ENCODE results near the gene DOCK6. TPM values are rescaled to one million over a fixed set of nuclear protein-coding genes. Genes with fewer than 3 reads are reported as not detected.

DOCK6 gene
- total and polyA plus RNA-seq, 7 donors = 8.8 to 40.5 (median 20.2) TPM

GRCh38 chr19:11192957-11193939 lies 69.1 kb downstream of the DOCK6 start:
- peak overlapping the region; percentile 10 to 85 (median 74) for H3K4me3 ChIP-seq
- peaks cover 0 to 82% (median 77%) of the 10 kb centered on the region in 4 donors for H3K4me1 ChIP-seq
- peaks cover 17 to 55% (median 33%) of the 10 kb centered on the region in 4 donors for H3K36me3 ChIP-seq
- H3K9me3 ChIP-seq = no peaks in the 10 kb centered on the region
- no peak for DNase-seq
- no peak for TF ChIP-seq EP300 (IDR thresholded peaks at IDR 0.05)
- no peak for TF ChIP-seq POLR2A (IDR thresholded peaks at IDR 0.05)
- TF ChIP-seq POLR2AphosphoS5 (IDR thresholded peaks at IDR 0.05) = no peak
- TF ChIP-seq, protein P1, sequence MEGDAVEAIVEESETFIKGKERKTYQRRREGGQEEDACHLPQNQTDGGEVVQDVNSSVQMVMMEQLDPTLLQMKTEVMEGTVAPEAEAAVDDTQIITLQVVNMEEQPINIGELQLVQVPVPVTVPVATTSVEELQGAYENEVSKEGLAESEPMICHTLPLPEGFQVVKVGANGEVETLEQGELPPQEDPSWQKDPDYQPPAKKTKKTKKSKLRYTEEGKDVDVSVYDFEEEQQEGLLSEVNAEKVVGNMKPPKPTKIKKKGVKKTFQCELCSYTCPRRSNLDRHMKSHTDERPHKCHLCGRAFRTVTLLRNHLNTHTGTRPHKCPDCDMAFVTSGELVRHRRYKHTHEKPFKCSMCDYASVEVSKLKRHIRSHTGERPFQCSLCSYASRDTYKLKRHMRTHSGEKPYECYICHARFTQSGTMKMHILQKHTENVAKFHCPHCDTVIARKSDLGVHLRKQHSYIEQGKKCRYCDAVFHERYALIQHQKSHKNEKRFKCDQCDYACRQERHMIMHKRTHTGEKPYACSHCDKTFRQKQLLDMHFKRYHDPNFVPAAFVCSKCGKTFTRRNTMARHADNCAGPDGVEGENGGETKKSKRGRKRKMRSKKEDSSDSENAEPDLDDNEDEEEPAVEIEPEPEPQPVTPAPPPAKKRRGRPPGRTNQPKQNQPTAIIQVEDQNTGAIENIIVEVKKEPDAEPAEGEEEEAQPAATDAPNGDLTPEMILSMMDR (IDR thresholded peaks at IDR 0.05) = no peak
- no peaks in the 10 kb centered on the region for H3K27me3 ChIP-seq
- WGBS, 2 donors = 94% methylated on average over 68 of the region's 68 CpGs
- intact Hi-C loops (cut with DNase I) = no loop called here
- H3K27ac ChIP-seq = peak overlapping the region; percentile 91 to 98 (median 94)

GRCh38 chr19:11191934-11192333 lies 70.4 kb downstream of the DOCK6 start:
- Histone ChIP-seq H3K27me3 (no peaks in the 10 kb centered on the region), H3K4me1 (peaks cover 0 to 90% (median 85%) of the 10 kb centered on the region in 4 donors), H3K27ac (peak overlapping the region; percentile 91 to 98 (median 94)), H3K9me3 (no peaks in the 10 kb centered on the region), H3K4me3 (peak overlapping the region in 2 of 4 donors; percentile 73 to 75), H3K36me3 (peaks cover 17 to 68% (median 37%) of the 10 kb centered on the region in 4 donors)
- 63 to 82% methylated on average over 5 of the region's 5 CpGs for WGBS, 2 donors
- no peak for TF ChIP-seq POLR2AphosphoS5 (IDR thresholded peaks at IDR 0.05)
- TF ChIP-seq POLR2A (IDR thresholded peaks at IDR 0.05) = no peak
- TF ChIP-seq, protein P1 (IDR thresholded peaks at IDR 0.05) = no peak
- TF ChIP-seq EP300 (IDR thresholded peaks at IDR 0.05) = no peak
- intact Hi-C loops (cut with DNase I) = no loop called here
- no peak for DNase-seq

GRCh38 chr19:11191273-11191755 lies 71.0 kb downstream of the DOCK6 start:
- H3K9me3 ChIP-seq = no peaks in the 10 kb centered on the region
- 51 to 61% methylated on average over 8 of the region's 8 CpGs for WGBS, 2 donors
- TF ChIP-seq POLR2AphosphoS5 (IDR thresholded peaks at IDR 0.05) = peak; percentile 24 to 66 (median 41)
- no peak for TF ChIP-seq POLR2A (IDR thresholded peaks at IDR 0.05)
- DNase-seq = peak; percentile 91
- H3K36me3 ChIP-seq = peaks cover 24 to 74% (median 40%) of the 10 kb centered on the region in 4 donors
- intact Hi-C loops (cut with DNase I) = no loop called here
- no peaks in the 10 kb centered on the region for H3K27me3 ChIP-seq
- H3K27ac ChIP-seq = peak overlapping the region; percentile 91 to 98 (median 94)
- peak overlapping the region in 3 of 4 donors; percentile 2 to 75 (median 73) for H3K4me3 ChIP-seq
- H3K4me1 ChIP-seq = peaks cover 0 to 96% (median 89%) of the 10 kb centered on the region in 4 donors

DNA sequence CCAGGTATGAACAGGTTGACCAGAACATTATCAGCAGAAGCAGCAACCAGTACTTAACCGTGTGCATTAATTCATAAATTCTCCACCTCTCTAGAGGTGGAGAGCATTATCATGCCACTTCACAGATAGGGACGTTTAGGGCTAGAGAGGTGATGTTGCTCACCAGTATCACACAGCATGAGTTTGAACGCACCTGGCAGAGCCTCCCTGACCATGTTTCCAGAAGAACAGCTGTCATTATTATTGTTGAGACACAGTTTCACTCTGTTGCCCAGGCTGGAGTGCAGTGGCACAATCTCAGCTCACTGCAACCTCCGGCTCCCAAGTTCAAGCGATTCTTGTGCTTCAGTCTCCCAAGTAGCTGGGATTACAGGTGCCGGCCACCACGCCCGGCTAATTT lies 71.8 kb downstream of the DOCK6 start:
- no peaks in the 10 kb centered on the region for H3K27me3 ChIP-seq
- peak overlapping the region; percentile 91 to 98 (median 94) for H3K27ac ChIP-seq
- peaks cover 0 to 100% (median 96%) of the 10 kb centered on the region in 4 donors for H3K4me1 ChIP-seq
- H3K4me3 ChIP-seq = peak overlapping the region in 3 of 4 donors; percentile 2 to 75 (median 73)
- H3K9me3 ChIP-seq = no peaks in the 10 kb centered on the region
- H3K36me3 ChIP-seq = peaks cover 28 to 82% (median 45%) of the 10 kb centered on the region in 4 donors
- 83 to 87% methylated on average over 8 of the region's 8 CpGs for WGBS, 2 donors
- intact Hi-C loops (cut with DNase I) = no loop called here
- TF ChIP-seq EP300 (IDR thresholded peaks at IDR 0.05) = no peak
- DNase-seq = no peak

DNA sequence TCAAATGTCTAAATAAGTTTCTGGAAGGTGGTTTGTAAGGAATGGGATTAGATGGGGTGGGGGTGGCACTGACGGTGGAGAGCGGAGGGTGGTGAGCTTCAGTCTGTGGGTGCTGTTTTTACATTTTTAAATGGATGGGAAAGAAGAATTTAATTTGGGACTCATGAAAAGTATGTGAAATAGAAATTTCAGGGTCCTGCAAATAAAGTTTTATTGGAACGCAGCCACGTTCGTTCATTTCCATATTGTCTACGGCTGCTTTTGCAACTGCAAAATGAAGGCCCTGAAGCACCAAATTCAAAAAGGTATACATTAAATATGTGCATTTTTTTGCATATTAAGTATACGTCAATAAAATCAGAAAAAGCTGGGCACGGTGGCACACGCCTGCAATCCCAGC lies 74.9 kb downstream of the DOCK6 start:
- no peak overlapping the region for H3K4me3 ChIP-seq
- H3K27me3 ChIP-seq = no peaks in the 10 kb centered on the region
- intact Hi-C loops (cut with DNase I) = no loop called here
- peaks cover 4 to 95% (median 90%) of the 10 kb centered on the region in 4 donors for H3K4me1 ChIP-seq
- DNase-seq = no peak
- TF ChIP-seq POLR2A (IDR thresholded peaks at IDR 0.05) (no peak), POLR2AphosphoS5 (IDR thresholded peaks at IDR 0.05) (no peak), EP300 (IDR thresholded peaks at IDR 0.05) (no peak)
- 92 to 94% methylated on average over 9 of the region's 9 CpGs for WGBS, 2 donors
- H3K36me3 ChIP-seq = peaks cover 20 to 85% (median 48%) of the 10 kb centered on the region in 4 donors
- no peaks in the 10 kb centered on the region for H3K9me3 ChIP-seq
- H3K27ac ChIP-seq = peak overlapping the region; percentile 91 to 98 (median 94)

- no peak for TF ChIP-seq EP300 (IDR thresholded peaks at IDR 0.05)
- no peak for TF ChIP-seq POLR2A (IDR thresholded peaks at IDR 0.05)
- TF ChIP-seq, protein P1 (IDR thresholded peaks at IDR 0.05) = no peak
- no peak for TF ChIP-seq POLR2AphosphoS5 (IDR thresholded peaks at IDR 0.05)
- peaks cover 16 to 70% (median 50%) of the 10 kb centered on the region in 4 donors for H3K36me3 ChIP-seq
- H3K27me3 ChIP-seq = no peaks in the 10 kb centered on the region
- H3K4me1 ChIP-seq = peaks cover 4 to 91% (median 86%) of the 10 kb centered on the region in 4 donors
- H3K4me3 ChIP-seq = no peak overlapping the region
- intact Hi-C loops (cut with DNase I) = no loop called here
- peak overlapping the region; percentile 91 to 98 (median 94) for H3K27ac ChIP-seq
- WGBS, 2 donors = 74 to 88% methylated on average over 1 of the region's 1 CpG
- no peaks in the 10 kb centered on the region for H3K9me3 ChIP-seq
- DNase-seq = no peak
Observed at GRCh38 chr19:11182994-11183393, 79.3 kb downstream of the DOCK6 start.

All from sigmoid colon (tissue), 7 donors.